Measurements from ENCODE around the gene EMP1. TPM values are rescaled to one million over a fixed set of nuclear protein-coding genes. Genes with fewer than 3 reads are reported as not detected.
A peak's percentile ranks its signal among the peaks of the same experiment; 100 is the strongest.

EMP1 gene
- total and polyA plus RNA-seq, 2 experiments from 2014 or later, result 0.07 to 0.39 TPM

- Mint-ChIP-seq H3K27ac (no peak overlapping the region), H3K4me3 (no peak overlapping the region), H3K36me3 (ENCODE audit: low read depth) (no peaks in the 10 kb centered on the region), H3K4me1 (peaks cover 3% of the 10 kb centered on the region; the same call in 1 of the 3 replicates), H3K27me3 (ENCODE audit: insufficient read depth, low read depth, poor library complexity) (peaks cover 3% of the 10 kb centered on the region), H3K9me3 (no peaks in the 10 kb centered on the region)
- no peak for ATAC-seq
- no peak for DNase-seq (ENCODE audit: low spot score)
- H3K4me2 ChIP-seq, result no peak overlapping the region
- no peaks in the 10 kb centered on the region; the same call in 1 of the 2 replicates for H3K4me1 ChIP-seq (ENCODE audit: insufficient read depth)
- no peaks in the 10 kb centered on the region for H3K79me2 ChIP-seq (replicated peaks; ENCODE audit: insufficient read depth)
- no peaks in the 10 kb centered on the region for H4K20me1 ChIP-seq (replicated peaks; ENCODE audit: insufficient read depth)
- H3K9me2 ChIP-seq (ENCODE audit: insufficient read depth), result no peaks in the 10 kb centered on the region
- no peak overlapping the region for H3K4me3 ChIP-seq
- H3K27ac ChIP-seq (ENCODE audit: low read depth), result no peak overlapping the region
- no peaks in the 10 kb centered on the region for H3K27me3 ChIP-seq (ENCODE audit: insufficient read depth)
- no peak overlapping the region for H2AFZ ChIP-seq
- H3K36me3 ChIP-seq (ENCODE audit: insufficient read depth), result no peaks in the 10 kb centered on the region
- no peaks in the 10 kb centered on the region for H3F3A ChIP-seq (replicated peaks; ENCODE audit: low read depth)
- TF ChIP-seq ETS1 (IDR thresholded peaks at IDR 0.05) (no peak), CTCF (conservative IDR thresholded peaks at IDR 0.05; ENCODE audit: low read depth in 2 of 2) (peak in 1 of 2 experiments; percentile 51; a peak in 2 of 4 replicates), STAT1 (IDR thresholded peaks at IDR 0.05; ENCODE audit: unreplicated experiment) (no peak)
These were observed 35.4 kb upstream of the EMP1 start for GRCh38 chr12:13161172-13161571.

GRCh38 chr12:13162904-13163303 lies 33.6 kb upstream of the EMP1 start:
- Histone ChIP-seq H4K20me1 (replicated peaks; ENCODE audit: insufficient read depth) (no peaks in the 10 kb centered on the region), H3K4me1 (ENCODE audit: insufficient read depth) (no peaks in the 10 kb centered on the region; the same call in 1 of the 2 replicates), H3K27ac (ENCODE audit: low read depth) (no peak overlapping the region), H2AFZ (no peak overlapping the region), H3K4me2 (no peak overlapping the region), H3F3A (replicated peaks; ENCODE audit: low read depth) (no peaks in the 10 kb centered on the region), H3K4me3 (no peak overlapping the region), H3K27me3 (ENCODE audit: insufficient read depth) (no peaks in the 10 kb centered on the region), H3K36me3 (ENCODE audit: insufficient read depth) (no peaks in the 10 kb centered on the region), H3K9me2 (ENCODE audit: insufficient read depth) (no peaks in the 10 kb centered on the region), H3K79me2 (replicated peaks; ENCODE audit: insufficient read depth) (no peaks in the 10 kb centered on the region)
- no peak overlapping the region for H3K4me3 Mint-ChIP-seq
- peaks cover 4% of the 10 kb centered on the region for H3K27me3 Mint-ChIP-seq (ENCODE audit: insufficient read depth, low read depth, poor library complexity)
- no peak for DNase-seq (ENCODE audit: low spot score)
- no peak overlapping the region for H3K27ac Mint-ChIP-seq
- no peaks in the 10 kb centered on the region for H3K36me3 Mint-ChIP-seq (ENCODE audit: low read depth)
- no peaks in the 10 kb centered on the region for H3K4me1 Mint-ChIP-seq
- ATAC-seq, result no peak
- no peaks in the 10 kb centered on the region for H3K9me3 Mint-ChIP-seq
- TF ChIP-seq CREB1 (CRISPR knock-in tag; IDR thresholded peaks at IDR 0.05; ENCODE audit: low read depth) (no peak), EZH2phosphoT487 (IDR thresholded peaks at IDR 0.05; ENCODE audit: unreplicated experiment) (no peak), EZH2 (IDR thresholded peaks at IDR 0.05; ENCODE audit: low read depth, unreplicated experiment) (no peak), ZNF114 (CRISPR knock-in tag; IDR thresholded peaks at IDR 0.05) (no peak), CTCF (conservative IDR thresholded peaks at IDR 0.05; ENCODE audit: low read depth in 2 of 2) (no peak), ZNF331 (CRISPR knock-in tag; IDR thresholded peaks at IDR 0.05; ENCODE audit: low read depth) (no peak), NANOG (IDR thresholded peaks at IDR 0.05; ENCODE audit: borderline replicate concordance) (no peak), REST (IDR thresholded peaks at IDR 0.05; ENCODE audit: unreplicated experiment) (no peak), ETS1 (IDR thresholded peaks at IDR 0.05) (no peak)

Measured in GM23338 (cell line).